Measurements from ENCODE around the gene PCNX2.

DNA sequence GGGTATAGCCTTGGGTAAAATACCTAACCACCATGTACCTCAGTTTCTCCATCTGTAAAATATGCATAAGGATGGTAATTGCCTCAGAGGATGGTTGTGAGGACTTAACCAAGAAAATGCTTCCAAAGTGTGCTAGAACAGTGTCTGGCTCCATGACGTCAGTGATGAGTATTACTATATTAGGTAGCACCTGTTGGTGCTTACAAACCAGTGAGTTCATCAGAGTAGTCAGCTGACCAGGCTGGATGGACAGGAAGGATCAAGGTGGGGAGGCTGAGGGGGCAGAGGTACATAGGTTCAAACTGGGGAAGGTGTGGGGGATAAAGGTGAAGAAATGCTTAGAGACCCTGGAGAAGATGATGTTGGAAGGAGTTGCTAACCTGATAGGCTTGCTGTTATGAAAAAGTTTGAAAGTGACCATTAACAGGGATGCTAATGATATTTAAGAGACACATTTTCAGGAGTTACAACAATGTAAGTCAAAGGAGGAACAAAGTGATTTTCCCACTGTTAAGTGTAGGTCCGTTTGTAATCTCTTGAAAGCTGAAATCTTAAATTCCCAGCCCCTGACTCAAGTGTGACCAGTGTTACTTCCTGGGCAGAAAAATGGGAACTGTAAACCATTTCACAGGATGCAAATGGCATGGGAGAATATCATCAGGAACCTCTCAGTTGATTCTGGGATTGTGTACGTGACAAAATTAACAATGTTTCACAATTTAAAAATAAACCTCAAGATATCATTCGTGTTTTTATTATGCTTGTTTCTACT, 340.7 kb downstream of the PCNX2 start:
- TF ChIP-seq CTCF (conservative IDR thresholded peaks at IDR 0.05) = no peak
- no peak for TF ChIP-seq ZFX (IDR thresholded peaks at IDR 0.05)

Data from C4-2B (cell line).